ENCODE measurements around the gene CHRM4.
"Not testable (repeated sequence)": the region's sequence is repeated elsewhere in the genome, so short reads cannot be mapped to it uniquely, and the experiment has no call there.

CHRM4 gene

DNA sequence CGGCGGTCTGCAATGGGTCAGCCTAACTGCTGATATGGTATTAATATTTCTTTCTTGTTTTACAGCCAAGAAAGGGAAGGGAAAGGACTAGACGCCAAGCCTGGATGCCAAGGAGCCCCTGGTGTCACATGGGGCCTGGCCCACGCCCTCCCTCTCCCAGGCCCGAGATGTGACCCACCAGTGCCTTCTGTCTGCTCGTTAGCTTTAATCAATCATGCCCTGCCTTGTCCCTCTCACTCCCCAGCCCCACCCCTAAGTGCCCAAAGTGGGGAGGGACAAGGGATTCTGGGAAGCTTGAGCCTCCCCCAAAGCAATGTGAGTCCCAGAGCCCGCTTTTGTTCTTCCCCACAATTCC lies 8.2 kb downstream of the CHRM4 start:
- H3K36me3 ChIP-seq (ENCODE audit: control insufficient read depth, insufficient read depth, low read length), result peaks cover 3% of the 10 kb centered on the region
- H3K27me3 ChIP-seq (replicated peaks; ENCODE audit: control insufficient read depth, insufficient read depth, low read length), result peaks cover 1% of the 10 kb centered on the region; the same call in 1 of the 2 replicates
- no peak for DNase-seq (ENCODE audit: extremely low read depth, insufficient read length)
- H3K4me3 ChIP-seq (replicated peaks; ENCODE audit: low read depth, low read length), result no peak overlapping the region
- TF ChIP-seq, protein P1, sequence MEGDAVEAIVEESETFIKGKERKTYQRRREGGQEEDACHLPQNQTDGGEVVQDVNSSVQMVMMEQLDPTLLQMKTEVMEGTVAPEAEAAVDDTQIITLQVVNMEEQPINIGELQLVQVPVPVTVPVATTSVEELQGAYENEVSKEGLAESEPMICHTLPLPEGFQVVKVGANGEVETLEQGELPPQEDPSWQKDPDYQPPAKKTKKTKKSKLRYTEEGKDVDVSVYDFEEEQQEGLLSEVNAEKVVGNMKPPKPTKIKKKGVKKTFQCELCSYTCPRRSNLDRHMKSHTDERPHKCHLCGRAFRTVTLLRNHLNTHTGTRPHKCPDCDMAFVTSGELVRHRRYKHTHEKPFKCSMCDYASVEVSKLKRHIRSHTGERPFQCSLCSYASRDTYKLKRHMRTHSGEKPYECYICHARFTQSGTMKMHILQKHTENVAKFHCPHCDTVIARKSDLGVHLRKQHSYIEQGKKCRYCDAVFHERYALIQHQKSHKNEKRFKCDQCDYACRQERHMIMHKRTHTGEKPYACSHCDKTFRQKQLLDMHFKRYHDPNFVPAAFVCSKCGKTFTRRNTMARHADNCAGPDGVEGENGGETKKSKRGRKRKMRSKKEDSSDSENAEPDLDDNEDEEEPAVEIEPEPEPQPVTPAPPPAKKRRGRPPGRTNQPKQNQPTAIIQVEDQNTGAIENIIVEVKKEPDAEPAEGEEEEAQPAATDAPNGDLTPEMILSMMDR (IDR thresholded peaks at IDR 0.05; ENCODE audit: insufficient read depth, low read length, poor library complexity, severe bottlenecking), result no peak

DNA sequence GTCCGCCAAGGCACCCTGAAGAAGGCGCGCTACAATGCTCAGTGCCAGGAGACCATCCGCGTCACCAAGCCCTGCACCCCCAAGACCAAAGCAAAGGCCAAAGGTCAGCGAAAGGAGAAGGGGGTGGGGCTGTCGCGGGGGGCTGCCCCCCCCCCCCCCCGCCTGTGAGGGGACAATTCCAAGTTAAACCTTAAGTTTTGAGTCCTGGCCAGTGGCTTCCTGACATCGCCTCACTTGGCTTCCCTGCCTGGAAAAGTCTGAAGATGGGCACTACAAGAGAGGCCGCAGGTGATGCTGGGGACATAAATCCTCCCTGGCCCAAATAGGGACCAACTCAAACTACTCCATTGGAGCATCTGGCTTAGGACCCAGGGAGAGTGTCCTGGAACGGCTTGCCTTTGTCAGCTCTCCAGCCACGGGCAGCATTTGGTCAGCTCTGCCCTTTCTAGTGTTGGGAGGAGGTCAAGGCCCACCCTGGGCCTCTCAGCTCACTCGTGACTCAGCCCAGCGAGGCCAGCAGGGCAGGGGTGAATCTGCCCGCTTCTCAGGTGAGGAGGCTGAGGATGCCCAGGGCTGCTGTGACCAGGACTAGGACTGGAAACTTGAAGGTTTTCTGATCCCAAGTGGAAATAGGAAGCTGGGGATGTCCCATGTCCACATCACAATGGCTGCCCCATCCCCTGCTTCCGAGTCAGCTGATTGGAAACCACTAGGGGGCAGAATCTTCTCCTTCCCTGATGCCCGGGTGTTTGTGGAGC lies 8.8 kb downstream of the CHRM4 start:
- Histone ChIP-seq H3K27me3 (replicated peaks; ENCODE audit: control insufficient read depth, insufficient read depth, low read length) (peaks cover 1% of the 10 kb centered on the region; the same call in 1 of the 2 replicates), H3K36me3 (ENCODE audit: control insufficient read depth, insufficient read depth, low read length) (peaks cover 5% of the 10 kb centered on the region), H3K4me3 (replicated peaks; ENCODE audit: low read depth, low read length) (no peak overlapping the region)
- no peak for DNase-seq (ENCODE audit: extremely low read depth, insufficient read length)
- TF ChIP-seq, protein P1 (IDR thresholded peaks at IDR 0.05; ENCODE audit: insufficient read depth, low read length, poor library complexity, severe bottlenecking), result peak; percentile 35

DNA sequence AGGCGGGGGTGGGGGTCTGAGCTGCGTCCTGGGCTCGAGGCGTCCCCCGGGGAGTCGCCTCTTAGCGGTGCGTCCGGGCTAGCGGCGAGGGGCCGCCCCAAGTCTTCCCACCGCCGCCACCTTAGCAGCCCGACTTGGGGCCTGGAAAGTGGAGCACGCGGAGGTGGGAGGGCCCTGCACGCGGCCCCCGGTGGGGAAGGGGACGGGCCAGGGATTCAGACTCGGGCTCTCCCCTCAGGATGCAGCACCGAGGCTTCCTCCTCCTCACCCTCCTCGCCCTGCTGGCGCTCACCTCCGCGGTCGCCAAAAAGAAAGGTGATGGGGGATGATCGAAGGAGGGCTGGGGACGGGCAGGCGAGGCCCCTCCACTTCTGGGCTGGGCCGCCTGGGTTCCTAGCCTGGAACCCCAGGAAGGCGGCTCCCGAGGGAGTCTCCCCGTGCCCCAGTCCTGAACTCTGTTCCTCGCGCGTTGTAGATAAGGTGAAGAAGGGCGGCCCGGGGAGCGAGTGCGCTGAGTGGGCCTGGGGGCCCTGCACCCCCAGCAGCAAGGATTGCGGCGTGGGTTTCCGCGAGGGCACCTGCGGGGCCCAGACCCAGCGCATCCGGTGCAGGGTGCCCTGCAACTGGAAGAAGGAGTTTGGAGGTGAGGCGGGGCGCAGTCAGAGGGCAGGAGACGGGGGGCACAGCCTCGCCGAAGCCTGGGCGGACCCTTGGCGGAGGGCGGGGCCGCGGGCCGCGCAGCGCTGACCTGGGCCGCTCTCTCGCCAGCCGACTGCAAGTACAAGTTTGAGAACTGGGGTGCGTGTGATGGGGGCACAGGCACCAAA lies 9.5 kb downstream of the CHRM4 start:
- DNase-seq (ENCODE audit: extremely low read depth, insufficient read length), result no peak
- peaks cover 7% of the 10 kb centered on the region for H3K36me3 ChIP-seq (ENCODE audit: control insufficient read depth, insufficient read depth, low read length)
- TF ChIP-seq, protein P1 (IDR thresholded peaks at IDR 0.05; ENCODE audit: insufficient read depth, low read length, poor library complexity, severe bottlenecking), result no peak
- peaks cover 1% of the 10 kb centered on the region; the same call in 1 of the 2 replicates for H3K27me3 ChIP-seq (replicated peaks; ENCODE audit: control insufficient read depth, insufficient read depth, low read length)
- peak overlapping the region; percentile 46 for H3K4me3 ChIP-seq (replicated peaks; ENCODE audit: low read depth, low read length)

DNA sequence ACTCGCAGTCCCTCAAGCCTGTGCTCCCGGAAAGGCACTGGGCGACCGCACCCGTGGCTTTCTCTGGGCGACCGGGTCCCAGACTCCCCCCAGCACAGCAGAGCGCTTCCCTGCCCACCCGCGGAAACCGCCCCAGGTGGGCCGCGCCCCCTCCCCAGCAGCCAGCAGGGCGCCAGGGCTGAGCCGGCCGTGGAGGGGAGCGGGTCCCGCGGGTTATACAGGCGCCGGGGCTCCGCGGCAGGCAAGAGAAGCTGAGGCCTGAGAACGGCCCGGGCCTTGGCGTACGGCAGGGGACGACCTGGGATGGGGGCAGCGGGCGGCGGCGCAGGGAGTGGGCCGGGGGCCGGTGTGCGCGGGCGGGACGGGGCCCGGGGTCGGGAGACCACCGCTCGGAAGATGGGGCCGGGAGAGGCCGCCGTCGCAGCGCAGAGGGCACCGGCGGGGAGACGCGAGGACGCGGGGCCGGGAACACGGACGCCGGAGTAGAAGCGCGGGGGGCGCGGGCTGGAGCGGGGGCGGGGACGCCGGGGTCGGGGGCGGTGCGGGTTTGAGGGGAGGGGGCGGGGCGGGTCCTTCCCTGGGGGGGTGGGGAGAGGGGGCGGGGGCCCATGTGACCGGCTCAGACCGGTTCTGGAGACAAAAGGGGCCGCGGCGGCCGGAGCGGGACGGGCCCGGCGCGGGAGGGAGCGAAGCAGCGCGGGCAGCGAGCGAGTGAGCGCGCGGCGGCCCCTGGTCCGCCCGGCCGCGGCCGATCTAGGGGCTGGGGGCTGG lies 10.3 kb downstream of the CHRM4 start, which contains the start of gene MDK:
TSS of gene MDK (plus strand) at position 622 of the 771 bp plus-strand sequence. CDS start 389 bp downstream, outside the sequence.
- peak within 1 kb of the TSS; percentile 59 for H3K4me3 ChIP-seq (replicated peaks; ENCODE audit: low read depth, low read length)
- peaks cover 1% of the 10 kb centered on the region; the same call in 1 of the 2 replicates for H3K27me3 ChIP-seq (replicated peaks; ENCODE audit: control insufficient read depth, insufficient read depth, low read length)
- TF ChIP-seq, protein P1 (IDR thresholded peaks at IDR 0.05; ENCODE audit: insufficient read depth, low read length, poor library complexity, severe bottlenecking), result no peak
- peaks cover 7% of the 10 kb centered on the region for H3K36me3 ChIP-seq (ENCODE audit: control insufficient read depth, insufficient read depth, low read length)
- no peak for DNase-seq (ENCODE audit: extremely low read depth, insufficient read length)

DNA sequence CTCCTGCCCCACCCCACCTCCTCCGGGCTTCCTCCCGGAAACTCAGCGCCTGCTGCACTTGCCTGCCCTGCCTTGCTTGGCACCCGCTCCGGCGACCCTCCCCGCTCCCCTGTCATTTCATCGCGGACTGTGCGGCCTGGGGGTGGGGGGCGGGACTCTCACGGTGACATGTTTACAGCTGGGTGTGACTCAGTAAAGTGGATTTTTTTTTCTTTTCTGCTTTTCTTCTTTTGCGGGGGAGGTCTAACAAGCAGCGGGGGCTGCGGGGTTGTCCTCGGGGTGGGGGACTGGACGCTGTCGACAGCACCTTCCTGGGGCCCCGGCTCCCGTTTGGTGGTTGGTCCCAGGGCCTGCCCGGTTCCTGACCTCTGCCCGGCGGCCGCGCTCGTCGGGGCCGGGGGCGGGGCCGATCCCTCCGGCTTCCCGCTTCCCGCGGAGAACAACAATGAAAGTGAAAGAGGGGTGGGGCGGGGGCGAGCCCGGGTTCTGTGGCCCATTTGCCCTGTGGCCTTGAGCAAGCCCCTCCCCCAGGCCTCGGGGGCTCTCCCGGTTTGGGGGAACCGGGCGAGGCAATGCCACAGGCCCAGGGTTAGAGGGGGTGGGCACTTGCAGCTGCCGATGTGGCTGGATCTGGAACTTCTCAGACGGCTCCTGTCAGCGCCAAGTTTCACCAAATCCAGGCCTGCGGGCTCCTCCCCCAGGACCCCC lies 11.1 kb downstream of the CHRM4 start:
- Histone ChIP-seq H3K36me3 (ENCODE audit: control insufficient read depth, insufficient read depth, low read length) (peaks cover 13% of the 10 kb centered on the region), H3K4me3 (replicated peaks; ENCODE audit: low read depth, low read length) (peak overlapping the region; percentile 59), H3K27me3 (replicated peaks; ENCODE audit: control insufficient read depth, insufficient read depth, low read length) (peaks cover 1% of the 10 kb centered on the region; the same call in 1 of the 2 replicates)
- TF ChIP-seq, protein P1 (IDR thresholded peaks at IDR 0.05; ENCODE audit: insufficient read depth, low read length, poor library complexity, severe bottlenecking), result no peak
- DNase-seq (ENCODE audit: extremely low read depth, insufficient read length), result peak; percentile 43

DNA sequence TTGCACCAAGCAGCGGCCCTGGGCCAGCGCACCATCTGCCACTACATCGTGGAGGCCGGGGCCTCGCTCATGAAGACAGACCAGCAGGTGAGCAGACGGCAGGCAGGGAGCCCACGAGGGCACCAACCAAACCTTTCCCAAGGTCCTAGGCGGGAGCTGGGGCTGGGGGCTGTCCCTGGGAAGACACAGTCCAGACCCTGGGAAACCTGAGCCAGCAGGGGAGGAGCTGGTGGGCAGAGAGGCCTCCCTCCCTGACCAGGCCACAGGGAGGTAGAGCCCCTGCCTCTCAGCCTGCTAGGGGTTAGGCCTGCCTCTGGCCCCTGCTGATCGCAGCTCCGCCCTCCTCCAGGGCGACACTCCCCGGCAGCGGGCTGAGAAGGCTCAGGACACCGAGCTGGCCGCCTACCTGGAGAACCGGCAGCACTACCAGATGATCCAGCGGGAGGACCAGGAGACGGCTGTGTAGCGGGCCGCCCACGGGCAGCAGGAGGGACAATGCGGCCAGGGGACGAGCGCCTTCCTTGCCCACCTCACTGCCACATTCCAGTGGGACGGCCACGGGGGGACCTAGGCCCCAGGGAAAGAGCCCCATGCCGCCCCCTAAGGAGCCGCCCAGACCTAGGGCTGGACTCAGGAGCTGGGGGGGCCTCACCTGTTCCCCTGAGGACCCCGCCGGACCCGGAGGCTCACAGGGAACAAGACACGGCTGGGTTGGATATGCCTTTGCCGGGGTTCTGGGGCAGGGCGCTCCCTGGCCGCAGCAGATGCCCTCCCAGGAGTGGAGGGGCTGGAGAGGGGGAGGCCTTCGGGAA lies 11.9 kb downstream of the CHRM4 start:
- DNase-seq (ENCODE audit: extremely low read depth, insufficient read length); H3K27me3 ChIP-seq (replicated peaks; ENCODE audit: control insufficient read depth, insufficient read depth, low read length); H3K4me3 ChIP-seq (replicated peaks; ENCODE audit: low read depth, low read length): not testable (repeated sequence)
- H3K36me3 ChIP-seq (ENCODE audit: control insufficient read depth, insufficient read depth, low read length), result peaks cover 19% of the 10 kb centered on the region
